Body of pancreas (tissue), 4 donors: ENCODE measurements around the gene TBPL2.

Experiments used
- POLR2A ChIP-seq, 3 donors: fragments of 450-650 bp; IDR thresholded peaks; one replicate each; pipeline ENCODE4 v1.6.1; 2016; ENCODE audit warnings: antibody characterized with exemption in 3 of 3, mild to moderate bottlenecking in 2 of 3
- TF ChIP-seq, protein P1 (sequence below), 7 experiments: fragments of 450-650 bp in 4 of 7; fragments of 200-600 bp in 3 of 7; sonication (generic) in 3 of 7; IDR thresholded peaks; one replicate each; pipeline ENCODE4 v1.5.1; 2016 to 2019; ENCODE audit warnings: antibody characterized with exemption in 7 of 7

DNA sequence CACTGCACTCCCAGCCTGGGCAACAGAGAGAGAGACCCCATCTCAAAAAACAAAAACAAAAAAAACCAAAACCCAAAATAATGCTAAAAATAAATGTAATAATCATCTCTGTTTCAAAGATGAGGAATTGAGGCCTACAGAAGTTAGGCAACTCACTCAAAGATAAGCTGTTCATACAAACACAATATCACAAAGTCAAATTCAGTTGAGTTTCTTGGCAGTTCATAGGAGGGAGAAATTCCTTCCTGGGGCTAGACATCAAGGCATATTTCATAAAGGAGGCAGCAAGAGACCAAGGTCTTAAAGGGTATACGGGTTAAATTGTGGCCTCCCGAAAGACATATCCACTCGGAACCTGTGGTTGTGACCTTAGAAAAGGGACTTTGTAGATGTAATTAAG, 8.7 kb upstream of the TBPL2 start:
- TF ChIP-seq, protein P1, sequence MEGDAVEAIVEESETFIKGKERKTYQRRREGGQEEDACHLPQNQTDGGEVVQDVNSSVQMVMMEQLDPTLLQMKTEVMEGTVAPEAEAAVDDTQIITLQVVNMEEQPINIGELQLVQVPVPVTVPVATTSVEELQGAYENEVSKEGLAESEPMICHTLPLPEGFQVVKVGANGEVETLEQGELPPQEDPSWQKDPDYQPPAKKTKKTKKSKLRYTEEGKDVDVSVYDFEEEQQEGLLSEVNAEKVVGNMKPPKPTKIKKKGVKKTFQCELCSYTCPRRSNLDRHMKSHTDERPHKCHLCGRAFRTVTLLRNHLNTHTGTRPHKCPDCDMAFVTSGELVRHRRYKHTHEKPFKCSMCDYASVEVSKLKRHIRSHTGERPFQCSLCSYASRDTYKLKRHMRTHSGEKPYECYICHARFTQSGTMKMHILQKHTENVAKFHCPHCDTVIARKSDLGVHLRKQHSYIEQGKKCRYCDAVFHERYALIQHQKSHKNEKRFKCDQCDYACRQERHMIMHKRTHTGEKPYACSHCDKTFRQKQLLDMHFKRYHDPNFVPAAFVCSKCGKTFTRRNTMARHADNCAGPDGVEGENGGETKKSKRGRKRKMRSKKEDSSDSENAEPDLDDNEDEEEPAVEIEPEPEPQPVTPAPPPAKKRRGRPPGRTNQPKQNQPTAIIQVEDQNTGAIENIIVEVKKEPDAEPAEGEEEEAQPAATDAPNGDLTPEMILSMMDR (IDR thresholded peaks at IDR 0.05): no peak
- TF ChIP-seq POLR2A (IDR thresholded peaks at IDR 0.05): no peak
